Measurements from ENCODE around the gene ATP6V1G3.
"Not testable (repeated sequence)": the region's sequence is repeated elsewhere in the genome, so short reads cannot be mapped to it uniquely, and the experiment has no call there.

Gene ATP6V1G3

GRCh38 chr1:198540580-198540979 lies at the start of gene ATP6V1G3:
Gene ATP6V1G3, minus strand, starts transcription at chr1:198540680. Its CDS starts 30 bp downstream, at chr1:198540650.
- H3K4me3 ChIP-seq (ENCODE audit: low read depth, low read length): no peak within 1 kb of the TSS
- TF ChIP-seq CTCF (IDR thresholded peaks at IDR 0.05; ENCODE audit: low read depth, low read length, missing control alignments): no peak

GRCh38 chr1:198588845-198589244 lies 48.4 kb upstream of the ATP6V1G3 start:
- no peak overlapping the region for H3K4me3 ChIP-seq (ENCODE audit: low read depth, low read length)
- in situ Hi-C loops (cut with HindIII; ENCODE audit: low sequenced_read_pairs): no loop called here
- no peak for TF ChIP-seq CTCF (IDR thresholded peaks at IDR 0.05; ENCODE audit: low read depth, low read length, missing control alignments)
- DNase-seq (ENCODE audit: low read depth): no peak

More at GRCh38 chr1:198540580-198540979, at the start of gene ATP6V1G3:
- no peak for DNase-seq (ENCODE audit: low read depth)
- in situ Hi-C loops (cut with HindIII; ENCODE audit: low sequenced_read_pairs): no loop called here

GRCh38 chr1:198584163-198584562 lies 43.7 kb upstream of the ATP6V1G3 start:
- in situ Hi-C loops (cut with HindIII; ENCODE audit: low sequenced_read_pairs): no loop called here
- DNase-seq (ENCODE audit: low read depth): no peak
- no peak for TF ChIP-seq CTCF (IDR thresholded peaks at IDR 0.05; ENCODE audit: low read depth, low read length, missing control alignments)
- H3K4me3 ChIP-seq (ENCODE audit: low read depth, low read length): no peak overlapping the region

- DNase-seq (ENCODE audit: low read depth); H3K4me3 ChIP-seq (ENCODE audit: low read depth, low read length); in situ Hi-C loops (cut with HindIII; ENCODE audit: low sequenced_read_pairs): not testable (repeated sequence)
Observed at GRCh38 chr1:198583209-198583802, 42.8 kb upstream of the ATP6V1G3 start.

GRCh38 chr1:198577444-198577843 lies 37.0 kb upstream of the ATP6V1G3 start:
- peak; percentile 68 for DNase-seq (ENCODE audit: low read depth)
- in situ Hi-C loops (cut with HindIII; ENCODE audit: low sequenced_read_pairs): no loop called here
- no peak overlapping the region for H3K4me3 ChIP-seq (ENCODE audit: low read depth, low read length)
- no peak for TF ChIP-seq CTCF (IDR thresholded peaks at IDR 0.05; ENCODE audit: low read depth, low read length, missing control alignments)

- in situ Hi-C loops (cut with HindIII; ENCODE audit: low sequenced_read_pairs): no loop called here
- TF ChIP-seq CTCF (IDR thresholded peaks at IDR 0.05; ENCODE audit: low read depth, low read length, missing control alignments): no peak
- no peak for DNase-seq (ENCODE audit: low read depth)
- no peak overlapping the region for H3K4me3 ChIP-seq (ENCODE audit: low read depth, low read length)
Observed at GRCh38 chr1:198575798-198576641, 35.5 kb upstream of the ATP6V1G3 start.

- no peak for DNase-seq (ENCODE audit: low read depth)
- no peak for TF ChIP-seq CTCF (IDR thresholded peaks at IDR 0.05; ENCODE audit: low read depth, low read length, missing control alignments)
- in situ Hi-C loops (cut with HindIII; ENCODE audit: low sequenced_read_pairs): no loop called here
- no peak overlapping the region for H3K4me3 ChIP-seq (ENCODE audit: low read depth, low read length)
Observed at GRCh38 chr1:198575292-198575691, 34.8 kb upstream of the ATP6V1G3 start.
